Activated T-cell treated with anti-CD3 and anti-CD28 coated beads, Interleukin-2, amount 50 U/mL, for 72 hours (primary cell): ENCODE measurements around the gene SNX3. TPM values are rescaled to one million over a fixed set of nuclear protein-coding genes. Genes with fewer than 3 reads are reported as not detected.
"Not testable (repeated sequence)": the region's sequence is repeated elsewhere in the genome, so short reads cannot be mapped to it uniquely, and the experiment has no call there.

Source experiments
- ATAC-seq, 2 donors: fragments of 150-1000 bp; cut with Tn5 transposase; replicated peaks in 1 of 2; 2 replicates each; pipeline ENCODE4 v1.10.0; 2021; ENCODE audit warnings: moderate library complexity in 2 of 2, mild to moderate bottlenecking in 1 of 2
- DNase-seq, 2 donors: peaks; one replicate each; pipeline ENCODE4 v3.0.0; 2021 to 2022; ENCODE audit warnings: mixed read lengths in 1 of 2
- H3K27ac Mint-ChIP-seq: one replicate; pipeline ENCODE4 v1.8.0; 2022; ENCODE audit warnings: mild to moderate bottlenecking, moderate library complexity, mixed read lengths
- H3K27me3 Mint-ChIP-seq: one replicate; pipeline ENCODE4 v1.8.0; 2022; ENCODE audit warnings: low read depth, mixed read lengths
- H3K36me3 Mint-ChIP-seq, 2 donors: one replicate each; pipeline ENCODE4 v1.8.0; 2022; ENCODE audit warnings: mixed read lengths in 2 of 2, mild to moderate bottlenecking in 1 of 2; ENCODE audit not compliant: insufficient read depth in 2 of 2
- H3K4me1 Mint-ChIP-seq: one replicate; pipeline ENCODE4 v1.8.0; 2022; ENCODE audit warnings: low read depth, mixed read lengths
- H3K4me3 Mint-ChIP-seq, 2 donors: one replicate each; pipeline ENCODE4 v1.8.0; 2022; ENCODE audit warnings: mild to moderate bottlenecking in 2 of 2, mixed read lengths in 2 of 2, moderate library complexity in 2 of 2
- H3K9me3 Mint-ChIP-seq, 2 donors: one replicate each; pipeline ENCODE4 v1.8.0; 2022; ENCODE audit warnings: mixed read lengths in 2 of 2
- total RNA-seq, 2 donors: library from RNA; stranded (reverse); gene quantifications; one replicate each; pipeline ENCODE4 v1.2.3, GENCODE V29; 2022

Gene SNX3
- 10 to 100 TPM; 58.7 to 61.4 TPM for total RNA-seq

DNA sequence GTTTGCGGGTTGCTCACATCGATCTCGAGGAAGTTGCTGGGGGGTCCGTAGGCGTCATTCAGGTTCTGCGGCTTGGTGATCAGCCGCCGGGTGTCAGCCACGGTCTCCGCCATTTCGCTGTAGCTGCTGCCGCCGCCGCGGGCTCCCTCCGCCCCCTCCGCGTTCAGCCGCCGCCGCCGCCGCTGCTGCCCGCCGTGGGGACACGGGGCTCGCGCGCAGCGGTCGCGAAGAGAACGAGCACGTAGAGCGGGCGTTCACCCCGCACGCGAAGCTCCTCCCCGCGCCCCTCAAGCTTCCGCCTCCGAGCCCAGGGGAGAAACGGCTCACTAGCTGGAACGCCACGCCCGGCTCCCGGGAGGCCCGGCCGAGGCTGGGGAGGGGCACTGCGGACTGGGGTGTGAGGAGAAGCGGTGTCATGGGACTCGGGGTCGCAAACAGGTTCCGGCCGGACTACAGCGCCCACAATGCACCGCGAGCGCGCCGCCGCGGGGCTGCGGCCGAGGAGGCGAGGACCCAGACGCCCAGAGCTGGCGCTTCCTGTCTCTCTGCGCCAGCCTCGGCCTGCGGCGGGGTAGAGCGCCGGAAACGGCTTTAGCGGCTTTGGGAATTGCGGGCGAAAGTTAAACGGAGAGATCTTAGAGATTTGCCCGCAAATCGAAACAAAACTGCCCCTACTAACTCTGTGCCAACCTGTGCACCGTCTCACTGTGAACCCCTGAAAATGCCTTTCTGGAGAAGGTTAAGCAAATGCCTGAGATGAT, at the start of gene SNX3:
TSS of gene SNX3 (minus strand) at position 232 of the 761 bp plus-strand sequence. CDS start at position 113, 119 bp downstream.
- Mint-ChIP-seq H3K4me1 (peaks cover 28% of the 10 kb centered on the region), H3K27me3 (no peaks in the 10 kb centered on the region), H3K36me3 (no peaks in the 10 kb centered on the region), H3K27ac (peak within 1 kb of the TSS; percentile 88), H3K4me3 (peak within 1 kb of the TSS; percentile 90 to 92), H3K9me3 (no peaks in the 10 kb centered on the region)
- peak; percentile 89 to 91 for DNase-seq
- ATAC-seq, result peak; percentile 92 to 93

DNA sequence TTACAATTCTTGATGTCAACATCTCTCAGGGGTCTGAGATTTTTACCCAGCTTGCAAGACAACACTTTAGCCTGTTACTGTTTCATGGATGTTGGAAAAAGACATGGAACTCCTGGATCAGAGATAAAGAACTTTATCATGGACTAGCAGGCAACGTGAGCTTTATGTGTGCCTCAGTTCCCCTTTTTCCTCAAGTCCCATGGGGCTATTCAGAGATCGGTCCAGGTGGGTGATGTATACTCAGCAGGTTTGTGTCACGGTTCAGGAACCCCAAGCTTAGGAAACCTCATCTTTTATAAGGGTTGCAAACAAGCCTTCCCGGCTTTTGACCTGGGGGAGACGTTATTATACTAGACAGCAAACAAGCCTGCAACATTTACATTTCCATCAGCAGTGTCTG, 49.0 kb upstream of the SNX3 start:
- no peak overlapping the region for H3K27ac Mint-ChIP-seq
- H3K27me3 Mint-ChIP-seq, result no peaks in the 10 kb centered on the region
- H3K4me3 Mint-ChIP-seq, result no peak overlapping the region
- ATAC-seq (no peak), DNase-seq (no peak)
- H3K9me3 Mint-ChIP-seq, result no peaks in the 10 kb centered on the region
- no peaks in the 10 kb centered on the region for H3K36me3 Mint-ChIP-seq
- H3K4me1 Mint-ChIP-seq, result no peaks in the 10 kb centered on the region

DNA sequence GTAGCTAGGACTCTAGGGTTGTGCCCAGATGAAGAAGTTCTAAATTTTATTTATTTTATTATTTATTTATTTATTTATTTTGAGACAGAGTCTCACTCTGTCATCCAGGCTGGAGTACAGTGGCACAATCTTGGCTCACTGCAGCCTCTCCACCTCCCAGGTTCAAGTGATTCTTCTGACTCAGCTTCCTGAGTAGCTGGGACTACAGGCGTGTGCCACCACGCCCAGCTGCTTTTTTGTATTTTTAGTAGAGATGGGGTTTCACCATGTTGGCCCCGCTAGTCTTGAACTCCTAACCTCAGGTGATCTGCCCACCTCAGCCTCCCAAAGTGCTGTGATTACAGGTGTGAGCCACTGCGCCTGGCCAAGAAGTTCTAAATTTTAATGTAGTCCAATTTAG, 47.8 kb upstream of the SNX3 start:
- DNase-seq, H3K4me1 Mint-ChIP-seq, H3K4me3 Mint-ChIP-seq: not testable (repeated sequence)

DNA sequence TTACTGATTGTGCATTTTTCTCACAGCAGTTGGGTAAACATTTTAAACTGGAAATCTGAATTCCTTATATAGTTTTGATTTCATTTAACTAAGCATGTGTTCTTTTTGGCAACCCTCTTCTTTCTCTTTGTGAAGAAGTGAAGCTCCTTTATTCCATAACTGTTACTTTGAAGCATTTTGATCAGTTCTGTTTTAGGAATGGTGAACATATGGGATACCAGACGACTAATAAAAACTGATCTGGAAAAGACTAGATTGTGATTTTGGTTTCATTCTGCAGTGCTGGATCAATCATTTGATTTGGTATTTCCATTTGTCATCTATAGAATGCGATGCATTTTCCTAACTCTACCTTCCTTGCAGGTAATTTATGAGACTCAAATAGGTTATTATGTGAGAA, 43.8 kb upstream of the SNX3 start:
- no peak for ATAC-seq
- no peak for DNase-seq
- no peaks in the 10 kb centered on the region for H3K4me1 Mint-ChIP-seq
- H3K27me3 Mint-ChIP-seq, result no peaks in the 10 kb centered on the region
- H3K36me3 Mint-ChIP-seq, result no peaks in the 10 kb centered on the region
- no peaks in the 10 kb centered on the region for H3K9me3 Mint-ChIP-seq
- H3K27ac Mint-ChIP-seq, result no peak overlapping the region
- H3K4me3 Mint-ChIP-seq, result no peak overlapping the region

More for the DNA sequence above, 47.8 kb upstream of the SNX3 start:
- ATAC-seq, H3K9me3 Mint-ChIP-seq, H3K36me3 Mint-ChIP-seq, H3K27me3 Mint-ChIP-seq, H3K27ac Mint-ChIP-seq: not testable (repeated sequence)

DNA sequence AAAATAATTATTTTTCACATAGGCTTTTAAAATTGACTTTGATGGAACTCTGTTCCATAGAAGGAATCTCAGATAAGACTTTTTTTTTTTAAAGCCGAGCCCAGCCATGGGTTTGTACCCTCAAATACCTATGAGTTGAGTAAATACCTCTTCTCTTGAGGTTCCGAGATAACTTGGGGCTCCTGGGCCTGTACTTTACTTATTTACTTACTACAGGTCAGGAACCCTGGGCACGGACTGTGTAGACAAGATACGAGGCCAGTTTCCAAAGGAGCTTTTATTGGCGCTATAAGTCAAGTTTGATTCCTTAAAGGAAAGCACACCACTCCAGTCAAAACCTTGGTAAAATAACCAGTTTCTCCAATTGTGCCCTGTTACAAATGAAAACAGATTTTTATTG, 41.5 kb upstream of the SNX3 start:
- Mint-ChIP-seq H3K27me3 (no peaks in the 10 kb centered on the region), H3K9me3 (no peaks in the 10 kb centered on the region), H3K4me3 (no peak overlapping the region), H3K27ac (no peak overlapping the region), H3K4me1 (no peaks in the 10 kb centered on the region), H3K36me3 (no peaks in the 10 kb centered on the region)
- DNase-seq (no peak), ATAC-seq (no peak)

DNA sequence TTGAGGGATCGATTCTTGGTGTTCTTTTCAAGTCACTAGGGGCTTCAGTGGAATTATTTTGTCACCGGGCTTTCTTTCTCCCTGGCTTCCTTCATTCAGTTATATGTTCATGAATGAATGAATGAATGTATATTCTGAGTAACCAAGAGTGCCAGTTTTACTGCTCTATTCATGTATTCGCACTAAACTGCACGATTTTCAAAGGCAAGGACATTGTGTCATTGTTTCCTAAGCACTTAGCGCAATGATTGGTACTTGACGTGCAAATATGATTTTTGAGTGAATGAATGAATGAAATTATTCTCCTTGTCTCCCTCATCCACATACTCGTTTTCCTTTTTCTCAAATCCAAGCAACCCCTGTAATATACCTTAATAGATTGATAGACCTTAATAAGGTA, 34.8 kb upstream of the SNX3 start:
- Mint-ChIP-seq H3K9me3 (no peaks in the 10 kb centered on the region), H3K27ac (peak overlapping the region; percentile 100), H3K4me1 (peaks cover 17% of the 10 kb centered on the region), H3K27me3 (no peaks in the 10 kb centered on the region), H3K36me3 (peaks cover 3 to 4% of the 10 kb centered on the region in 2 donors), H3K4me3 (peak overlapping the region; percentile 96 to 99)
- DNase-seq, result no peak
- no peak for ATAC-seq

DNA sequence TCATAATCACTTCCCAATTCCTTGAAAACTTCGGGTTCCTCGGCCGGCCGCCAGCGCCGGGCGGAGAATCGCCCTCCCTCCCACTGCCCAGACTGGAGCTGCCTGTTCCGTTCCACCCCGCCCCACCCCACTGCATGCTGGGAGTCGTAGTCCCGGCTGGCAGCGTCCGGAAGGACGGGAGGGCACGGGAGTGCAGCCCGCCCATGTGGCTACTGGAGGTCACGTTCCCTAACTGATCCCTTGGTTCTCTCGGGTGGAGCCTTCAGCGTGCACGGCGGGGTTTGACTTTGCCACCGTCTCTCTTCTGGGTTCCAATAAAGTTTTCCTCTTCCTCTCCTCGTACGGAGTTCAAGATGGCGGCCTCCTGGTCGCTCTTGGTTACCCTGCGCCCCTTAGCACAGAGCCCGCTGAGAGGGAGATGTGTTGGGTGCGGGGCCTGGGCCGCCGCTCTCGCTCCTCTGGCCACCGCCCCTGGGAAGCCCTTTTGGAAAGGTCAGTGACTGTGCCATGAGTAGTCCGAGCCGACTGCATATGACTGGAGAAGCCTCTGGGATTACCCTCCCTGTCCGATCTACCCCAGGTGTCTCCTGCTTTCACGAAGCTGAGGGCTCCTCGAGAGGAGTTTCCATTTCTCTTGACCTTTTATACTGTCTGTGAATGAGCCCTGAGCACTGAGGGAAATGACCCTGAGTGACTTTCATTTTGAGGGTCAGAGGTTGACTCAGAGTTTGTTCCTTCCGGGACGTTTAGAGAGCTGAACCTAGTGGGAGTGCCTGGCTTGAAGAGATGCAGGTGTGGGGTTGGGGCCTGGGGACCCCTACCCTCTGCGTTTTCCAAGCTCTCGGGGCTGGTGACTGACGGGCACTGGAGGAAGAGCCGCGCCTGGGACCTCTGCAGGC, 34.1 kb upstream of the SNX3 start, which contains the start of gene AFG1L:
TSS of gene AFG1L (plus strand) at position 328 of the 899 bp plus-strand sequence. CDS start at position 354, 26 bp downstream.
- peak within 1 kb of the TSS; percentile 96 to 99 for H3K4me3 Mint-ChIP-seq
- no peaks in the 10 kb centered on the region for H3K9me3 Mint-ChIP-seq
- H3K4me1 Mint-ChIP-seq, result peaks cover 17% of the 10 kb centered on the region
- peak within 1 kb of the TSS; percentile 100 for H3K27ac Mint-ChIP-seq
- H3K36me3 Mint-ChIP-seq, result peaks cover 3 to 4% of the 10 kb centered on the region in 2 donors
- DNase-seq, result peak; percentile 90
- no peaks in the 10 kb centered on the region for H3K27me3 Mint-ChIP-seq
- ATAC-seq, result peak; percentile 92 to 95

DNA sequence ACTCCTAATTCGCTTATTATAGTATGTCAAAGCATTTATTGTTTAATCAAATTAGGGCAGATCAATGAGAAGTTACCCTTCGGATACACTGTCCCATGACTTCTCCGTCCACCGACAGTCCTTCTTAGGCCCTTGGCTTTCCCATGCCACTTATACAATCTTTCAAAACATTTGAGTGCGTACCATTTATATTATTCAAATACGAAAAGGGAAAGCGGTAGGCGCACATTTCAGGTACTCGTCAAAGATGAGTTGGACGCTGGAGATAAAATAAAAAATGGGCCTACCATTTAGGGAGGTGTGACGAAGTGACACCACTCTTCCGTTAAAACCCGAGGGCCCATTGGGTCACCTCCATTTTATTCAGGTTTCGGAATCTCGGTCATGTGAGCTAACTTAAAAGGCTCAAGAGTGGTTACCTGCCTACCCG, 33.5 kb upstream of the SNX3 start:
- DNase-seq, result no peak
- peak; percentile 43 to 46 for ATAC-seq
- no peaks in the 10 kb centered on the region for H3K27me3 Mint-ChIP-seq
- H3K4me3 Mint-ChIP-seq, result peak overlapping the region; percentile 96 to 99
- peak overlapping the region; percentile 100 for H3K27ac Mint-ChIP-seq
- H3K36me3 Mint-ChIP-seq, result peaks cover 3 to 4% of the 10 kb centered on the region in 2 donors
- peaks cover 17% of the 10 kb centered on the region for H3K4me1 Mint-ChIP-seq
- H3K9me3 Mint-ChIP-seq, result no peaks in the 10 kb centered on the region

DNA sequence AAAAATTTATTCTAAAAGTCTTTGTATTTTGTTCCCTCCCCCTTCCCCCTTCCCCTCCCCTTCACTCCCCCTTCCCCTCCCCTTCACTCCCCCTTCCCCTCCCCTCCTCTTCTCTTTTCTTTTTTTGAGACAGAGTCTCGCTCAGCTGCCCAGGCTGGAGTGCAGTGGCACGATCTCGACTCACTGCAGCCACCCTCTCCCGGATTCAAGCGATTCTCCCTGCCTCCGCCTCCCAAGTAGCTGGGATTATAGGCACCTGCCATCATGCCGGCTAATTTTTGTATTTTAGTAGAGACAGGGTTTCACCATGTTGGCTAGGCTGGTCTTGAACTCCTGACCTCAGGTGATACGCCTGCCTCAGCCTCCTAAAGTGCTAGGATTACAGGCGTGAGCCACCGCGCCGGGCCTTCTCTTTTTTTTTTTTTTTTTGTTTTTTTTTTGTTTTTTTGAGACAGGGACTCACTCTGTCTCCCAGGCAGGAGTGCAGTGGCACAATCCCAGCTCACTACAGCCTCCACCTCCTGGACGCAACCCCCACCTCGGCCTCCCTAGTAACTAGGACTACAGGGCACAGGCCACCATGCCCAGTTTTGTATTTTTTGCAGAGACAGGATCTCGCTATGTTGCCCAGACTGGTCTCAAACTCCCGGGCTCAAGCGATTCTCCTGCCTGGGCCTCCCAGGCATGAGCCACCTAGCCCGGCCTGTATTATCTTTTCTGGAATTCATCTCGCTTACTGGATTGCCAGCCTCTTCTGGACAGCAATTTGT, 32.9 kb upstream of the SNX3 start:
- Mint-ChIP-seq H3K27me3 (no peaks in the 10 kb centered on the region), H3K36me3 (peaks cover 3 to 4% of the 10 kb centered on the region in 2 donors), H3K27ac (peak overlapping the region; percentile 100), H3K4me3 (peak overlapping the region; percentile 96 to 99), H3K9me3 (no peaks in the 10 kb centered on the region), H3K4me1 (peaks cover 17% of the 10 kb centered on the region)
- DNase-seq (no peak), ATAC-seq (no peak)

DNA sequence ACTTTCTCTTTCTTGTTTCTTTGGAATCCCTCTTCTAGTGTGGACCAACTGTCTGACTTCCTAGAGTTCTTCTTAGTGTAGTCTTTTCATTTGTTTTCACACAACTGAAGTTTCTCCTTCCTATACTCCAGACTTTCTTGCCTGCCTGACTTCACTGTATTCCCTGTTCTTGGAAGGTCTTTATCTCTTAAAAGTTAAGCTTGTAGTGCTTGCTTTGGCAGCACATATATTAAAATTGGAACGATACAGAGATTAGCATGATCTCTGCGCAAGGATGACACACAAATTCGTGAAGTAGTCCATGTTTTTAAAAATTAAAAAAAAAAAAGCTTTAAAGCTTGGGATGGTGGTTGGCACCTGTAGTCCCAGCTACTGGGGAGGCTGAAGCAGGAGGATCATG, 31.7 kb upstream of the SNX3 start:
- DNase-seq, H3K27me3 Mint-ChIP-seq, H3K4me3 Mint-ChIP-seq, H3K9me3 Mint-ChIP-seq, H3K27ac Mint-ChIP-seq, ATAC-seq, H3K36me3 Mint-ChIP-seq: not testable (repeated sequence)
- H3K4me1 Mint-ChIP-seq, result peaks cover 17% of the 10 kb centered on the region

DNA sequence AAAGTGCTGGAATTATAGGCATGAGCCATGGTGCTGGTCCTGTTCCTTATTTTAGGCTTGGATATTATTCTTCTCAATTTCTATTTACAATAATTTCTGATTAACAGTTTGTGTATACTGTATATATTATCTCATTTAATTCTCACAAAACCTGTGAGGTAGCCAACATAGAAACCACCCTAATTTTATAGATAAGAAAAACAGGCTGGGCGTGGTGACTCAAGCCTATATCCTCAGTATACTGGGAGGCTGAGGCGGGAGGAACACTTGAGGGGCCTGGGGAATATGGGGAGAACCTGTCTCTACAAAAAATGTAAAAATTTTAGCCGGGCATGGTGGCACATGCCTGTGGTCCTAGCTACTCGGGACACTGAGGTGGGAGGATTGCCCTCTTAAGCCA, 30.3 kb upstream of the SNX3 start:
- H3K4me3 Mint-ChIP-seq, result no peak overlapping the region
- no peak overlapping the region for H3K27ac Mint-ChIP-seq
- H3K9me3 Mint-ChIP-seq, result no peaks in the 10 kb centered on the region
- H3K27me3 Mint-ChIP-seq, result no peaks in the 10 kb centered on the region
- H3K4me1 Mint-ChIP-seq, result peaks cover 31% of the 10 kb centered on the region
- H3K36me3 Mint-ChIP-seq, result peaks cover 3 to 4% of the 10 kb centered on the region in 2 donors
- ATAC-seq (no peak), DNase-seq (no peak)

DNA sequence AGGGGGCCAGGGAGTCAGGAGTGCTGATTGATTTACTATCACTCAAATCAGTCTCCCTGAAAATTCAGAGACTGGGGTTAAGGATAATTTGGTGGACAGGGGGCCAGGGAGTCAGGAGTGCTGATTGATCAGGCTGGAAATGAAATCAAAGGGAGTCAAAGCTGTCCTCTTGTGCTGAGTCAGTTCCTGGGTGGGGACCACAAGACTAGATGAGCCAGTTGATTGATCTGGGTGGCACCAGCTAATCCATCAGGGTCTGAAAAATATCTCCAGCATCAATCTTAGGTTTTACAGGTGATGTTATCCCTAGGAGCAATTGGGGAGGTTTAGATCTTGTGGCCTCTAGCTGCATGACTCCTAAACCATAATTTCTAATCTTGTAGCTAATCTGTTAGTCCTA, 27.9 kb upstream of the SNX3 start:
- Mint-ChIP-seq H3K4me3 (no peak overlapping the region), H3K27me3 (no peaks in the 10 kb centered on the region), H3K9me3 (no peaks in the 10 kb centered on the region), H3K27ac (no peak overlapping the region), H3K36me3 (no peaks in the 10 kb centered on the region), H3K4me1 (peaks cover 18% of the 10 kb centered on the region)
- DNase-seq (peak in 1 of 2 donors; percentile 4), ATAC-seq (peak; percentile 36 to 43)
